GM21423 (cell line): ENCODE results near the gene ANTXR2.
"Not testable (repeated sequence)": the region's sequence is repeated elsewhere in the genome, so short reads cannot be mapped to it uniquely, and the experiment has no call there.

Experiments
- ATAC-seq: cut with Tn5 transposase; IDR thresholded peaks from one replicate; pipeline ENCODE4 v1.9.1; 2021; ENCODE audit warnings: mild to moderate bottlenecking, moderate library complexity; ENCODE audit not compliant: unreplicated experiment

The ANTXR2 gene

DNA sequence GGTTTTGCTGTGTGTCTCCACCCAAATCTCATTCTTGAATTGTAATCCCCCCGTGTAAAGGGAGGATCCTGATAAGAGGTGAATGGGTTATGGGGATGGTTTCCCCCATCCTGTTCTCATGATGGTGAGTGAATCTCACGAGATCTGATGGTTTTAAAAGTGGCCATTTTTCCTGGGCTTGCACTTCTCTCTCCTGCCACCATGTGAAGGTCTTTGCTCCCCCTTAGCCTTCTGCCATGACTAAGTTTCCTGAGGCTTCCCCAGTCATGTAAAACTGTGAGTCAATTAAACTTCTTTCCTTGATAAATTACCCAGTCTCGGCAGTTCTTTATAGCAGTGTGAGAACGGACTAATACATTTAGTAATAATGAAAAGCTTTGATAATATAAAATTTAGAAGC is 46.9 kb downstream of the ANTXR2 start:
- ATAC-seq: no peak

- no peak for ATAC-seq
Observed at GRCh38 chr4:80024335-80024734, 48.7 kb downstream of the ANTXR2 start.

DNA sequence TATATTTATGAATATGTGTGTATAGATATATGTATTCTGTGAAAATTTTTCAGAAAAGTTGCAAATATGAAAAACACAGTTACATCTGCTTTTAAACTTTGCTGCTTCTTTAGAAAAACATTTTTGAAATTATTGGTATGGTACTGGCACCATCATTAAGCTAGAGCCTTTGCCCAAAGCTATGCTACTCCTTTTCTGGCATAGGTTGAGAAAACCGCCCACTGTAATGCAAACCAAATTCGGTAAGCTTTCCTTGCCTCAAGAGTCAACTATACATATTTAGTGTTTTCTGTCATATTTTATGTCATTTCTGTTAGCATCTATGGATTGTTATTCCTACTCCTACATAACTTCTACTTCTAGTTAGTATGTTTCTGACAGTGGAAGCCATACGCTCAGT is 50.7 kb downstream of the ANTXR2 start:
- ATAC-seq: no peak

GRCh38 chr4:80017125-80017854 is 55.7 kb downstream of the ANTXR2 start:
- ATAC-seq: peak; percentile 56

GRCh38 chr4:80016506-80016905 is 56.5 kb downstream of the ANTXR2 start:
- no peak for ATAC-seq

- no peak for ATAC-seq
Observed at GRCh38 chr4:80015407-80016189, 57.4 kb downstream of the ANTXR2 start.

GRCh38 chr4:80014531-80014930 is 58.5 kb downstream of the ANTXR2 start:
- ATAC-seq: no peak

- ATAC-seq: no peak
Observed at GRCh38 chr4:80012291-80012690, 60.7 kb downstream of the ANTXR2 start.

DNA sequence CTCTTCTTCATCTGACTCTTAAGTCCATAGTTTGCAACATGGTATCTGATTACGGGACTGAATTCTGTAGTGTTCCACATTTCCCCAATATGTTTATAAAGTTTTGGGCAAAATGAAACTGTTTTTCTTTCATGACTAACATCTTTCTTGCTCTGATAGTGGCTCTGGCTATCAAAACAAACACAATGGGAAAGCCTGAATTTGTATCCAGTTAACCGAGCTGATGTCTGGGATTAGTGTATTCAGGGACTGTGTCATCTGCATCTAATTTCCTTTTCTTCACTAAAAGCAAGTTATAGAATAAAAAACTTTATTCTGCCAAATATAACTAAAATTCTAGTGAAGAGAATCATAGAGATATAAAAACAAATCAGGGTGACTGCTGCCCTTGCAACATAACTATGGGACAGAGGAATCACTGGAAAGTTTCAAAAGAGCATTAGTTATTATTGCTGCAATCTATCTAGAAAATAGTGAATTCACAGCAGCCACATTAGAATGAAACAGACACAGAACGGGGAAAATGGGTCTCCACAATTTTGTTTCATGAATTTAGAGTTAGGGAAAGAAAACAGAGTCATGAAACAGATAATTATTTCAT is 61.3 kb downstream of the ANTXR2 start:
- no peak for ATAC-seq

- no peak for ATAC-seq
Observed at GRCh38 chr4:80010316-80010715, 62.7 kb downstream of the ANTXR2 start.

DNA sequence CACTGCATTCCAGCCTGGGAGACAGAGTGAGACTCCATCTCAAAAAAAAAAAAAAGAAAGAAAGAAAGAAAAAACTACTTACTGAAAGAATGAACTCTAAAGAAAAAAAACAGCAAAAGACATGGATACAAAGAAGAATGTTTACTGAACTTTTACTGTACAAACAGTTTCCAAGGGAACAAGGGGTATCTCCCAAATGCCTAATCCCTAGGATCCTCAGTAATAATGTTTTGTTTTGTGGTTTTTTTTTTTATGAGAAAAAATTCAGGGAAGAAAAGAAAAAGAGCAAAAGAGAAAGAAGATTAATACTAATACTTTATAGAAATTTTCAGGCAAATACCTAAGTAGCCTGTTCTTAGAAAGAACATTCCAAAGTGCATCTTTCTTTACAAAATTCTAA is 63.2 kb downstream of the ANTXR2 start:
- ATAC-seq: no peak

DNA sequence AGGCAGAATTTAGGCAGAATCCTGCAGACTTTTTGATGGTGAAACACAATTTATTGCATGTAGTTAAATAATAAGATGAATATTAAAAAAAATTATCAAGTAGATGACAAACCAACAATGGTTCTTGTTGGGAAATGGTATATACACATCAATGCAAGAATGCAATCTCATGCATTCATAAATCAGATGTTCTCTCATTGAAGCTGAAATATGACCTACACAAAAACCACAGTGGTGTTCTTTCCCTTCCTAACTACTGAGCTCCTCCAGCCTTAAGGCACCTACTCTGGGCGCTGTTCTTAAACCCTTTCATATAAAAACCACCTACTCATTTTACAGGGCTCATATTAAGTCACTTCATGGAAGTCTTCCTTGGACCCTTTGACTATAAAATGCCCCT is 64.1 kb downstream of the ANTXR2 start:
- no peak for ATAC-seq

- ATAC-seq: no peak
Observed at GRCh38 chr4:80008351-80008750, 64.7 kb downstream of the ANTXR2 start.

- peak; percentile 79 for ATAC-seq
Observed at GRCh38 chr4:80007745-80008149, 65.3 kb downstream of the ANTXR2 start.

DNA sequence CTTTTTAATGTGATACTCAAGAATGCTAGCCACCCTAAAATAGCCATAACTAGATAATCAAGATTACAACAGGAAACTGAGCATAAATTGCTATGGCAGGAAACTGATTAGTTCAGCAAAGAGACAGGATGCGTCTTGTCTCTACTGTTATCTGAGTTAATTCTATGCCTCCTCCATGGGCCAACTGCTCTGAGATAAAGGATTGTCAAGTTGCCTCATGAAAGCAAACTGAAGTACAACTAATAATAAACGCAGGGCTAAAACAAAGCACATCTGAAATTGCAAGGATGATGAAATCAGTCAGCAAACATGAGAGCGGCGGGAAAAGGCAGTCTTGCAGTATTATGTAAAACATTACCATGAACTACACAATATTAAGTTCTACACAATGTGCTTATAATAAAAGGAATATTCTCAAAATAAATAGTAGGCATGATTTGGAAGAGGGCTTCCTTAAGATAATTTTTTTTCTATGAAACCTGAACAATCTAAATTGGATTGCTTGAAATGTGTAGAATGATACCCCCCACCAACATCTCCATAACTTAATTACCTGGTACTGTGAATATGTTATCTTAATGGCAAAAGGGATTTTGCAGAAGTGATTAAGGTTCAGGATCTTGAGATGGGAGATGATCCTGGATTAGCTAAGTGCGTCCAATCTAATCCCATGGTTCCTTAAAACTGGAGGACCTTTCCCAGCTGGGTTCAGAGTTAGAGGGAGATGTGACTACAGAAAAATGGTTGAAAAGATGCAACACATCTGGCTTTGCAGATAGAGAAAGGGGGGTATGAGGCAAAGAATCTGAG is 65.9 kb downstream of the ANTXR2 start:
- no peak for ATAC-seq

- no peak for ATAC-seq
Observed at GRCh38 chr4:80005863-80006262, 67.2 kb downstream of the ANTXR2 start.

- no peak for ATAC-seq
Observed at GRCh38 chr4:80004319-80004718, 68.7 kb downstream of the ANTXR2 start.

- ATAC-seq: not testable (repeated sequence)
Observed at GRCh38 chr4:80002559-80002958, 70.5 kb downstream of the ANTXR2 start.

GRCh38 chr4:79999048-79999447 is 74.0 kb downstream of the ANTXR2 start:
- ATAC-seq: not testable (repeated sequence)

- ATAC-seq: no peak
Observed at GRCh38 chr4:79998201-79998600, 74.8 kb downstream of the ANTXR2 start.

DNA sequence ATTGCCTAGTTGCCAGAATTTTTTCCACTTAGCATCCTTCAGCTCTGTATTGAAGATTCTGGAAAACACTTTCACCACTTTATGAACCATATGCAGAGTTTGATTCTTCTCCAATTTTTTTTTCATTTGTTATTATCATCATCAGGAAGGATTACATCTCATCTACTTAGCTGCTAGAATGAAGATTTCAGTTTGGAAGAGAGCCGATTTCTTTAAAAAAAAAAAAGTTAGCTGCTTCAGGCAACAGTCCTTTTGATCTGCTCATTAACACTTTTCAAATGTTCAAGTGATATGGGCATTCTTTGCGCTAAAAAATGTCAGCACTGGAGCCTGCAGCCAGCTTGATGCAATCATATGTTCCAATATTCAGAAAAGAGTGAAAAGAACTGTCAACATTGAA is 76.2 kb downstream of the ANTXR2 start:
- ATAC-seq: no peak
